Raji (cell line): Measurements from ENCODE around the gene PKP3.

ENCODE experiments used
- POLR2A ChIP-seq: IDR thresholded peaks from 2 replicates; pipeline ENCODE4 v1.6.1; 2011; ENCODE audit warnings: low read depth, low read length, control low read depth; ENCODE audit not compliant: insufficient read depth

The PKP3 gene

DNA sequence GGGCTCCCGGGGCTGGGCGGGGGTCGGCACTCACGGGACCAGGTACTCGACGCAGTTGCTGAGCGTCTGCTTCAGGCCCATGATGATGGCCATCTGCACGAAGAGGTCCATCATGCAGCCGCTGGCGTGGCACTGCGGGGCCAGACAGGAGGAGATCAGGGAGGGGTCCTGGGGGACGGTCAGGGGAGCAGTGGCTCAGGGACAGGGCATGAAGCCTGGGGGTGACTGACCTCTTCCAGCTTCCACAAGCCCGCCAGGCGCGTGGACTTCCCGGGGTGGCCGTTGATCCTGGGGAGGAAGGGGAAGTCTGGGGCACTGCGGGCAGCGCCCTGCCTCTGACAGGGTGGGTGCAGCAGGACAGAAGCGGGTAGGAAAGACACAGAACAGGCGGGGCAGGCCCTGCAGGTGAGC, 26.9 kb downstream of the PKP3 start:
- no peak for TF ChIP-seq POLR2A

DNA sequence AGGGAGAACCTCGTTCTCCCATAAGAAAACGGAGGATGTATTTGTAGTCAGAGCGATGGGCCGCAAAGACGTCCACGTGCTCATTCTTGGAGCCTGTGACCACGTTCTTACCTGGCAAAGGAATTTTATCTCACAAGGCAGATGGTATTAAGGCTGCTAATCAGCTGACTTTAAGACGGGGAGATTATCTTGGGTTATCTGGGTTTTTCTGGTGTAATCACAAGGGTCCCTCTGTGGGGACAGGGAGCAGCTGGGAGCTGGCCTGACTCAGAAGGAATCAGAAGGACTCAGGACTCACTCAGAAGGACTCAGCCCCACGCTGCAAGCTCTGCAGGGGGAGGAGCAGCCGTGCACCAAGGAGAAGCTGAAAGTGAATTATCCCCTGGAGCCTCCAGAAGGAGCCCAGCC, 28.2 kb downstream of the PKP3 start:
- no peak for TF ChIP-seq POLR2A

DNA sequence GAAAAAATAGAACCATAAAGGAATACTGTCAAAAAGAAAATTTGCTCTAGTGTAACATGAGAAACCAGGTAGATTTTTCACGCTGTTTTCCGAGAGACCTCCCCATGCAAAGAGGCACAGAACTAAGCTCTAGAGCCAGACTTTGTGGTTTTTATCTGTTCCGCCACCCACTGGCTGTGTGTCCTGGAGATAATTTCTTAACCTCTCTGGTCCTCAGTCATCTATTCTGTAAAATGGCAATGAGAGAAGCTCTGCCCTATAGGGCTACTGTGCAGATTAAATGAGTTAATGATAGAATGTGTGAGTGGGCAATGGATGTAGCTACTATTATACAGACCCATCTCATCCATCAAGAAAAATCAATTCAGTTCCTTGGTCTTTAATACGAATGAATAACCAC, 30.2 kb downstream of the PKP3 start:
- no peak for TF ChIP-seq POLR2A

DNA sequence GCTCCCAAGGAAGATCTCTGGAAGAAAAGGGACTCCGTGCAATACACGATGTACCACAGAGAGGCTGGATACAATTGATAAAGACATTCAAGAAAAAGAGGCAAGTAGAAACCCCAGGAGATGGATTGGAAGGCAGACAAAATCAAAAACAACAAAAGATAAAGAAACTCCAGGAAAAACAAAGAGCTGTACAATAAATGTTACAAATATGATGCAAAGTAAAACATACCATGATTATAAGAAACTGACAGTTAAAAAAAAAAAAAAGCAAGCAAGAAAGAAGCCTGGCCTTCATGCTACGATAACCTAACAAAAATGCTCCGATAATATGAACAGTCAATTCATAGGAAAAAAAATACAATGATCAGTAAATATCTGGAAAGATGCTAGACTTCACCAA, 31.3 kb downstream of the PKP3 start:
- no peak for TF ChIP-seq POLR2A

DNA sequence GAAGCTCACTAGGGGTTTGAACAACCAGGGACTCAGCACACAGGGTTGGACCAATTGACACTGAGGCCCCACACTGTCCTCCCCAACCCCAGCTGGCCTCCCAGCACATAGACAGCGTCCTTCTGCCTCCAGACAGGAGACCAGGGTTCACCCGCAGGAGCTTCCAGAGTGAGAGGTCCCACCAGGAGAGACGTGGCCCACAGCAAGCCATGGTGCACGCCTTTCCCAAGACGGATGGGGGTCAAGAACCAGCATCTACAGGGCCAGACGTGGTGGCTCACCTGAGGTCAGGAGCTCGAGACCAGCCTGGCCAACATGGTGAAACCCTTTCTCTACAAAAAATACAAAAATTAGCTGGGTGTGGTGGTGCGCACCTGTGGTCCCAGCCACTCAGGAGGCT, 32.8 kb downstream of the PKP3 start:
- TF ChIP-seq POLR2A = no peak

DNA sequence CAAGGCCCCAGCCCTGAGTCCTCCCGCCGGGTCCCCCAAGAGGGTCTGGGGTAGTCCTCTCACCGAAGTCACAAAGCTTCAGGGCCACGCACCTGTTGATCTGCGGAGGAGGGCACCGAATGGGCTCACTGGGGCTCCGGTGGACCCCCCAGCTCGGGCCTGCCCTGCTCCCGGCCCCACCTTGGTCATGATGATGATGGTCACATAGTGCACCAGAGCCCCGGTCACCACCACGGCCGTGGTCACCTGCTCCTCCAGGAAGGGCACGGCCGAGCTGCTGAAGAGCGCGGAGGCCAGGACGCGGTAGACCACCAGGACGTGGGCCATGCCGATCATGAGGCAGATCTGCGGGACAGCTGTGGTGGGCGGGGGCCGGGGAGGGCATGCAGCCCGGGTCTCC, 34.3 kb downstream of the PKP3 start:
- no peak for TF ChIP-seq POLR2A

DNA sequence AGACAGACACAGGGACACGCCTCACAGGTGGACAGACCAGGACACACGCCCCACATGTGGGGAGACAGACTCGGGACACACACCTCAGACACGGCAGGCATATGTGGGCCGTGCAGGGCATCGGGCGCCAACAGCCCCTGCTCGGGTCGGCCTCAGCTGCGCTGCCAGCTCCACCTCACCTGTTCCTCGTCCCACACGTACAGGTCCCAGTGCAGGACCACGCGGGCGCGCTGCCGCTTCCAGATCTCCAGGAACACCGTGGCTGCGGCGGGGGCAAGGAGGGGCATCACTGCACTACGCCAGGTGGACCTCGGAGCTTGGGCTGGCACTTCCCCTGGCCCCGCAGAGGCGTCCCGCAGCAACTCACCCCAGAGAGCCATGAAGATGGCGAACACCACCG, 35.4 kb downstream of the PKP3 start:
- TF ChIP-seq POLR2A = no peak

DNA sequence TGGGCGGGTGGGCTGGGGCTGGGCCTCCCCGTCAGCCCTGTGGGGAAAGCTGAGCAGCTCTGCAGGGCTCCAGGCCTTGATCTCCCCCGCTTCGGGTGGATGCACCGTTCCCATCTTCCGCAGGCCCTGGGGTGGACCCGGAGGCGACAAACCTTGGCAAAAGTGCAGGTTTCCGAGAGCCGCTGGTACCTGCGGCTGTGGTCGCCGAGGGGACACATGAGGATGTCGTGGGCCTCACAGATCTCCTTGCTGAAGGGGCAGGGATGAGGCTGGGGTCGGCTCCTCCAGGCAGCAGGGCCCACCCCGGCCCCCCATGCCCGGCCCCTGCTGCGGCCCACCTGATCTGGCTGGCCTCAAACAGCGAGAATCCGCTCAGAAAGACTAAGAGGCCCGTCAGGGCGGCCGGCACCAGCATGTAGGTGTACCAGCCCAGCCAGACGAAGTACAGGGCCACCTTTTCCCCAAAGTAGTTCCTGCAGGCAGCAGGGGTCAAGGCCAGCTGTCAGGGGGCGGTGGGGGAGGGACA, 36.0 kb downstream of the PKP3 start:
- no peak for TF ChIP-seq POLR2A

DNA sequence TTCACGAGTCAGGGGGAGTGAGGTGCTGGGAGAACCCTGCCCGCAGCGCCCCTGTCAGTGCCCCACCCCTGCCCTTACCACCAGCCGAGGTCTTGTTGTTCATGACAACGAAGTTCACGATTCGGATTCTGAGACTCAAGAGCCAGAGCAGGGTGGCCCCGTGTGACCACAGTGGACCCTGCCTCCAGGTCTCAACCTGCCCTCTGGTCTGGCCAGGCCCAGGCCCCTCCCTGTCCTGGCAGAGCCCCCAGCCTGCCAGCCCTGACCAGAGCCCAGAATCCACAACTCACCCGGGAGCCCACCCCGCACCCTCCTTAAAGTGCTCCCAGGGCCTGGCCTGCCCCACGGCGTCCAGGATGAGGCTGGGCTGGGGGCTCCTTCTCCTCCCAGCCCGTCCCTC, 37.9 kb downstream of the PKP3 start:
- TF ChIP-seq POLR2A = no peak

DNA sequence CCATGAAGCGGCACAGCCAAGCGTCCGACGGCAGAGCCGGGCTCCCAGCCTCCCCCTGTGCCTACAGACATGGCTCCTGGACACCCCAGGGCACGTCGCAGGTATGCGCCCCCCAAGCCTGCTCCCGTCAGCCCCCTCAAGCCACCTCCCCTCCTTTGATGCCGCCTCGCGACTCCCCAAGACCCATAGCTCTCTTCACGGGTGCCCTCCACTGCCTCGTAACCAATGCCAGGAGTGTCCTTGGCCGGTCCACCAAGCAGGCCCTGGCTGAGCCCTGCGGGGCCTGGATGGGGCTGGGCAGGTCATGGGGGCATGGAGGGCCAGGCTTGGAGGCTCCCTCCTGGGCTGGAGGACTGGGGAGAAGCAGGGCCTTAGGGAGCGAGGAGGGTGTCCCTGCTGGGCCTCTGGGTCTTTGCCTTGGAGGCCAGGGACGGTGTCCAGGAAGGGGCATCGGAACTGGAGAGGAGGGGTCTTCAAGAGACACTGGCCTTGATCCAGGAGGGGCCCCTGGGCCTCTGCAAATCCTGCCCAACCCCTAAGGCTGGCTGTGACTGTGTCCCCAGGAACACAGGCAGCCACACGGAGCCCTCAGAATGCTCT, 38.6 kb downstream of the PKP3 start:
- TF ChIP-seq POLR2A = no peak

DNA sequence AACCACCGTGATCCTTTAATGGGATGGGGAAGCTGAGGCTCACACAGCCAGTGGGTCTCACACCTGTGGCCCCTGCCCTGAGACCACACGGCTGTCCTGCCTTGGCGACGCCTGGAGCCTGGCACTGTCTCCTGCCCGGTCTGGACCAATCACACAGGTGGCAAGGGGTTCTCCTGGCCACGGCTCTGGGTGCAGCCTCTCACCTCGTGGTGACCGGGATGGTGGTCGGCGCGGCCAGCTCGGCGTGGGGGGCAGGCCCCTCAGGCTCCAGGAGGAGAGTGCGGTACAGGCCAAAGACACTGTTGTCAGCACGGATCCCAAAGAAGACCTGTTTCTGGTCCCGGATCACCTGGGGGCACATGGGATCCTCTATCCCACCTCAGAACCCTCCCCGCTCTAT, 39.1 kb downstream of the PKP3 start:
- TF ChIP-seq POLR2A = no peak

DNA sequence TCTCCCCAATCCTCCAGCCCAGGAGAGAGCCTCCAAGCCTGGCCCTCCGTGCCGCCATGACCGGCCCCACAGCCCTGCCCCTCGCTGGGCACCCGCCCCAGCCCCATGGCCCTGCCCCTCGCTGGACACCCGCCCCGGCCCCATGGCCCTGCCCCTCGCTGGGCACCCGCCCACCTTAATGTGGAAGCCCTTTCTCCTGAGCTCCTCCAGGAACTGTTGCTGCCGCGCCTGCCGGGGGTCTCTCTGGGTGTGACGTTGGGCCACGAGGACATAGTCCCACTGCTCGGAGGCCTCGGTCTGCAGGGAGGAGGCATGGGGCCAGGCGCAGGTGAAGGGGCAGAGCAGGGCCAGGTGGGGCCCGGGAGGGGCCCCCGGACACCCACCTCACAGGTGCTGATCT, 39.6 kb downstream of the PKP3 start:
- TF ChIP-seq POLR2A = no peak

DNA sequence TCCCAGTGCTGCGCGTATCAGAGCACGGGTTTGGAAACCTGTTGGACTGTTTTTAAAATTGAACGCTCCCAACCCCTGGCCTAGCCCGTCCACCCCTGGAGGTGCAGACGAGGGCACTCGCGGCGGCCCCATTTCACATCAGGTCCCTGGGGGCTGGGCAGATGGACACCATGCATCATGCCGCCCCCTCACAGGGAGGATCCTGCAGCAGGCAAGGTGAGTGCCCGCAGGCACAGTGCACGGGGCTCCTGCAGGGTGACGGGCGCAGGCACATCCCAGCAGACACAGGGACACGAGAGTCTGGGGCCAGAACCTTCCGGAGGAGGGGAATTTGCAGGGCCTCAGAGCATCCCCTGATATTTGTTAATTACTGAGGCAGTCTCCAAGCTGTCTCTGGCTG, 40.5 kb downstream of the PKP3 start:
- TF ChIP-seq POLR2A = no peak

DNA sequence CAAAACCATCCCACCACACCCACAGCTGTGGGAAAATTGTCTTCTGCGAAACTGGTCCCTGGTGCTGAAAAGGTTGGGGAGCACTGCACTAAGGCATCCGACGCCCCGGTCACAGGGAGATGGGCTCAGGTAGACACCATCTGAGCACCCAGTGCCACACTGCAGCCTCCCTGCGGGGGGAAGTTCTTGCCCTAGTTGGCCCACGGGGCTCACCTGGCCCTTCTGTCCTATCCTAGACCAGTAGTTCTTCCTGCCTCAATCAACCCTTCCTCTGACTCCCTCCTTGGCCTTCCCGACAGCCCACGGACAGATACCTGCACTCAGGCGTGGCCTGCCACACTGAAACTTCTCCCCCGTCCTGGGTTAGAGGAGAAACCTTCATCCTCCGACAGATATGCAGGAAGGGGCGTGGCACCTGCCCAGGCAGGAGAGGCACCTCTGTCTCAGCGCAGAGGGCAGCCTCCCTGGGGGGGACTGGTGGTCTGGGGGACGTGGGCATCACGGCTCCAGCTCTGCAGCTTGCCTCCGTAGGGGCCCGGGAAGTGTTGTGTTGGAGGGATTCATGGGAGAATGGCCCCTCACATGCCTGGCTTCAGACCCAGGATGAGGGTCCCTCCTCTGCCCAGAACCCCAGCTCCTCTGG, 43.3 kb downstream of the PKP3 start:
- no peak for TF ChIP-seq POLR2A

DNA sequence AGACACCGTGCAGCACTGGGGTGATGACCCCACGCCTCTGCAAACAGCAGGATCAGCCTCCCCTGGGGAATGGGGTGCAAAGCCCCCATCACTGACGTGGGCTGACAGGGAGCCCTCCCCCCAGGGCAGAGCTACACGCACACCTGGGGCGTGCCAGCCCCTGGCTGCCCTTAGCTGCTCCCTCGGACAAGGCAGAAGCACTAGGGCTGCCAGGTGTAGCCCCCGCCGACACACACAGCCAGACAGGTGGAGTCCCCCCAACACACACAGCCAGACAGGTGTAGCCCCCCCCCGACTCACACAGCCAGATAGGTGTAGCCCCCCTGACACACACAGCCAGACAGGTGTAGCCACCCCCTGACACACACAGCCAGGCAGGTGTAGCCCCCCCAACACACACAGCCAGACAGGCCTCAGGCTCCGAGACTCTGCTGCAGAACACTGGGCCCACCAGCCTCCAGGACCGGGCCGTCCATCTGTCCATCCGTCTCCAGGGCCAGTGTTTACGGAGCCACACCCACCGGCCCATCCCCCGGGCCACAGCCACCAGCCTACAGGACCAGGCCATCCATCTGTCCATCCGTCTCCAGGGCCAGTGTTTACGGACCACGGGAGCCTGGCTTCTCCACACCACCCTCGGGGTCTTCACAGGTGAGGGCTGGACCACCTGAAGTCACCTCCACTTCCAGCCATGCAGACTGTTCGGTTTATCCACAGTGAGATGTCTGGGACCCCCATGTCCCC, 44.3 kb downstream of the PKP3 start:
- TF ChIP-seq POLR2A = no peak
